ENCODE results near the gene WRNIP1.

Gene WRNIP1

GRCh38 chr6:2782825-2783187 is 17.6 kb downstream of the WRNIP1 start:
- Histone ChIP-seq H3K36me3 (ENCODE audit: control insufficient read depth in 1 of 2, insufficient read depth in 2 of 2, low read length in 2 of 2) (peaks cover 30 to 67% of the 10 kb centered on the region in 2 donors), H3K9ac (ENCODE audit: low read depth in 1 of 2, low read length in 2 of 2) (no peak overlapping the region), H3K27ac (ENCODE audit: low read depth, low read length) (no peak overlapping the region), H3K4me1 (ENCODE audit: control insufficient read depth in 1 of 2, insufficient read depth in 2 of 2, low read length in 2 of 2) (peaks cover 0 to 10% of the 10 kb centered on the region in 2 donors), H3K9me3 (ENCODE audit: control insufficient read depth in 1 of 2, low read length in 2 of 2) (no peaks in the 10 kb centered on the region), H3K4me3 (ENCODE audit: low read depth in 1 of 2, low read length in 2 of 2) (no peak overlapping the region), H3K27me3 (ENCODE audit: control insufficient read depth in 1 of 2, insufficient read depth in 2 of 2, low read length in 2 of 2) (no peaks in the 10 kb centered on the region)

DNA sequence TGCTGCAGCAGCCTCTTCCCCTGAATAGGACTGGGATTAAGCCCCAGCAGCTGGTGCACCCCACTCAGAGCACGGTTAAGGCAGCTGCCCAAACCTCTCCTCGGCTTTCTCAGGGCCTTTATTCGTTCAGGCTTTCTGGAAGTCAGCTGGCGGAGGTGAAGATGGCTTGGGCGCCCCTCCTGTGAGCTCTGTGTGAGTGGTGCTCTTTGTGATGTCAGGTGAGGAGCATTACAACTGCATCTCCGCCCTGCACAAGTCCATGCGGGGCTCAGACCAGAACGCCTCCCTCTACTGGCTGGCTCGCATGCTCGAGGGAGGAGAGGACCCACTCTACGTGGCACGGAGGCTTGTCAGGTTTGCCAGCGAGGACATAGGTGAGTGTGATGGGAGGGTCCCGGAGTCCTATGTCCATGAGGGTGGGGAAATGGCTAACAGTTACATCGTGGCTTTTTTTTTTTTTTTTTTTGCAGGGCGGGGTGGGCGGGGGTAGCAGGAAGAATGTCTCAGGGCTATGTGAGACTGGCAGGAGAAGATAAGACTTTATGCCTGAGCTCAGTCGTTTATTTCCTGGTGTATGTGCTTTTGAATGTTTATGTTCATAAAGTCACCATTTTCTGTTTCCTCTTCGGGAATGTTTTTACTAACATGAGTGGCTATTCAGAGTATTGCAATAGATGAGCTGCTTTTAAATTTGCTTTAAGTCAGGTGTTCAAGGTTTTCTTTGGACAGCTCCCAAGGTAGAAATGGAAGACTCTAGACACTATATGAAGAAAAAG is 18.2 kb downstream of the WRNIP1 start:
- H3K27me3 ChIP-seq (ENCODE audit: control insufficient read depth in 1 of 2, insufficient read depth in 2 of 2, low read length in 2 of 2), result no peaks in the 10 kb centered on the region
- H3K27ac ChIP-seq (ENCODE audit: low read depth, low read length), result no peak overlapping the region
- no peak overlapping the region for H3K9ac ChIP-seq (ENCODE audit: low read depth in 1 of 2, low read length in 2 of 2)
- peaks cover 0 to 10% of the 10 kb centered on the region in 2 donors for H3K4me1 ChIP-seq (ENCODE audit: control insufficient read depth in 1 of 2, insufficient read depth in 2 of 2, low read length in 2 of 2)
- H3K4me3 ChIP-seq (ENCODE audit: low read depth in 1 of 2, low read length in 2 of 2), result no peak overlapping the region
- peaks cover 30 to 68% of the 10 kb centered on the region in 2 donors for H3K36me3 ChIP-seq (ENCODE audit: control insufficient read depth in 1 of 2, insufficient read depth in 2 of 2, low read length in 2 of 2)
- H3K9me3 ChIP-seq (ENCODE audit: control insufficient read depth in 1 of 2, low read length in 2 of 2), result no peaks in the 10 kb centered on the region

GRCh38 chr6:2784061-2784460 is 18.9 kb downstream of the WRNIP1 start:
- H3K4me1 ChIP-seq (ENCODE audit: control insufficient read depth in 1 of 2, insufficient read depth in 2 of 2, low read length in 2 of 2), result peaks cover 0 to 10% of the 10 kb centered on the region in 2 donors
- H3K27me3 ChIP-seq (ENCODE audit: control insufficient read depth in 1 of 2, insufficient read depth in 2 of 2, low read length in 2 of 2), result no peaks in the 10 kb centered on the region
- peaks cover 30 to 61% of the 10 kb centered on the region in 2 donors for H3K36me3 ChIP-seq (ENCODE audit: control insufficient read depth in 1 of 2, insufficient read depth in 2 of 2, low read length in 2 of 2)
- H3K27ac ChIP-seq (ENCODE audit: low read depth, low read length), result no peak overlapping the region
- H3K4me3 ChIP-seq (ENCODE audit: low read depth in 1 of 2, low read length in 2 of 2), result no peak overlapping the region
- H3K9ac ChIP-seq (ENCODE audit: low read depth in 1 of 2, low read length in 2 of 2), result no peak overlapping the region
- no peaks in the 10 kb centered on the region for H3K9me3 ChIP-seq (ENCODE audit: control insufficient read depth in 1 of 2, low read length in 2 of 2)

GRCh38 chr6:2784930-2785329 is 19.7 kb downstream of the WRNIP1 start:
- Histone ChIP-seq H3K36me3 (ENCODE audit: control insufficient read depth in 1 of 2, insufficient read depth in 2 of 2, low read length in 2 of 2) (peaks cover 24 to 55% of the 10 kb centered on the region in 2 donors), H3K9ac (ENCODE audit: low read depth in 1 of 2, low read length in 2 of 2) (no peak overlapping the region)

GRCh38 chr6:2786269-2786668 is 21.1 kb downstream of the WRNIP1 start:
- peaks cover 0 to 10% of the 10 kb centered on the region in 2 donors for H3K4me1 ChIP-seq (ENCODE audit: control insufficient read depth in 1 of 2, insufficient read depth in 2 of 2, low read length in 2 of 2)
- peaks cover 14 to 43% of the 10 kb centered on the region in 2 donors for H3K36me3 ChIP-seq (ENCODE audit: control insufficient read depth in 1 of 2, insufficient read depth in 2 of 2, low read length in 2 of 2)
- H3K27ac ChIP-seq (ENCODE audit: low read depth, low read length), result no peak overlapping the region
- no peak overlapping the region for H3K4me3 ChIP-seq (ENCODE audit: low read depth in 1 of 2, low read length in 2 of 2)
- H3K9ac ChIP-seq (ENCODE audit: low read depth in 1 of 2, low read length in 2 of 2), result no peak overlapping the region
- no peaks in the 10 kb centered on the region for H3K27me3 ChIP-seq (ENCODE audit: control insufficient read depth in 1 of 2, insufficient read depth in 2 of 2, low read length in 2 of 2)
- no peaks in the 10 kb centered on the region for H3K9me3 ChIP-seq (ENCODE audit: control insufficient read depth in 1 of 2, low read length in 2 of 2)

More at GRCh38 chr6:2784930-2785329, 19.7 kb downstream of the WRNIP1 start:
- Histone ChIP-seq H3K27ac (ENCODE audit: low read depth, low read length) (no peak overlapping the region), H3K27me3 (ENCODE audit: control insufficient read depth in 1 of 2, insufficient read depth in 2 of 2, low read length in 2 of 2) (no peaks in the 10 kb centered on the region), H3K4me1 (ENCODE audit: control insufficient read depth in 1 of 2, insufficient read depth in 2 of 2, low read length in 2 of 2) (peaks cover 0 to 10% of the 10 kb centered on the region in 2 donors), H3K4me3 (ENCODE audit: low read depth in 1 of 2, low read length in 2 of 2) (no peak overlapping the region), H3K9me3 (ENCODE audit: control insufficient read depth in 1 of 2, low read length in 2 of 2) (no peaks in the 10 kb centered on the region)

- Histone ChIP-seq H3K36me3 (ENCODE audit: control insufficient read depth in 1 of 2, insufficient read depth in 2 of 2, low read length in 2 of 2) (peaks cover 2 to 12% of the 10 kb centered on the region in 2 donors), H3K4me3 (ENCODE audit: low read depth in 1 of 2, low read length in 2 of 2) (no peak overlapping the region), H3K27ac (ENCODE audit: low read depth, low read length) (no peak overlapping the region), H3K9ac (ENCODE audit: low read depth in 1 of 2, low read length in 2 of 2) (no peak overlapping the region), H3K9me3 (ENCODE audit: control insufficient read depth in 1 of 2, low read length in 2 of 2) (no peaks in the 10 kb centered on the region), H3K4me1 (ENCODE audit: control insufficient read depth in 1 of 2, insufficient read depth in 2 of 2, low read length in 2 of 2) (peaks cover 15 to 19% of the 10 kb centered on the region in 2 donors), H3K27me3 (ENCODE audit: control insufficient read depth in 1 of 2, insufficient read depth in 2 of 2, low read length in 2 of 2) (no peaks in the 10 kb centered on the region)
Measured at GRCh38 chr6:2790588-2791449, 25.6 kb downstream of the WRNIP1 start.

- H3K27me3 ChIP-seq (ENCODE audit: control insufficient read depth in 1 of 2, insufficient read depth in 2 of 2, low read length in 2 of 2), result no peaks in the 10 kb centered on the region
- H3K36me3 ChIP-seq (ENCODE audit: control insufficient read depth in 1 of 2, insufficient read depth in 2 of 2, low read length in 2 of 2), result peaks cover 0 to 5% of the 10 kb centered on the region in 2 donors
- no peaks in the 10 kb centered on the region for H3K9me3 ChIP-seq (ENCODE audit: control insufficient read depth in 1 of 2, low read length in 2 of 2)
- no peak overlapping the region for H3K9ac ChIP-seq (ENCODE audit: low read depth in 1 of 2, low read length in 2 of 2)
- no peak overlapping the region for H3K4me3 ChIP-seq (ENCODE audit: low read depth in 1 of 2, low read length in 2 of 2)
- H3K27ac ChIP-seq (ENCODE audit: low read depth, low read length), result no peak overlapping the region
- peaks cover 15 to 19% of the 10 kb centered on the region in 2 donors for H3K4me1 ChIP-seq (ENCODE audit: control insufficient read depth in 1 of 2, insufficient read depth in 2 of 2, low read length in 2 of 2)
Measured at GRCh38 chr6:2791450-2791974, 26.3 kb downstream of the WRNIP1 start.

GRCh38 chr6:2792330-2793110 is 27.3 kb downstream of the WRNIP1 start:
- no peak overlapping the region for H3K9ac ChIP-seq (ENCODE audit: low read depth in 1 of 2, low read length in 2 of 2)
- peaks cover 0 to 4% of the 10 kb centered on the region in 2 donors for H3K36me3 ChIP-seq (ENCODE audit: control insufficient read depth in 1 of 2, insufficient read depth in 2 of 2, low read length in 2 of 2)
- H3K4me3 ChIP-seq (ENCODE audit: low read depth in 1 of 2, low read length in 2 of 2), result no peak overlapping the region
- H3K27ac ChIP-seq (ENCODE audit: low read depth, low read length), result no peak overlapping the region
- no peaks in the 10 kb centered on the region for H3K9me3 ChIP-seq (ENCODE audit: control insufficient read depth in 1 of 2, low read length in 2 of 2)
- H3K4me1 ChIP-seq (ENCODE audit: control insufficient read depth in 1 of 2, insufficient read depth in 2 of 2, low read length in 2 of 2), result peaks cover 19 to 24% of the 10 kb centered on the region in 2 donors
- H3K27me3 ChIP-seq (ENCODE audit: control insufficient read depth in 1 of 2, insufficient read depth in 2 of 2, low read length in 2 of 2), result no peaks in the 10 kb centered on the region

DNA sequence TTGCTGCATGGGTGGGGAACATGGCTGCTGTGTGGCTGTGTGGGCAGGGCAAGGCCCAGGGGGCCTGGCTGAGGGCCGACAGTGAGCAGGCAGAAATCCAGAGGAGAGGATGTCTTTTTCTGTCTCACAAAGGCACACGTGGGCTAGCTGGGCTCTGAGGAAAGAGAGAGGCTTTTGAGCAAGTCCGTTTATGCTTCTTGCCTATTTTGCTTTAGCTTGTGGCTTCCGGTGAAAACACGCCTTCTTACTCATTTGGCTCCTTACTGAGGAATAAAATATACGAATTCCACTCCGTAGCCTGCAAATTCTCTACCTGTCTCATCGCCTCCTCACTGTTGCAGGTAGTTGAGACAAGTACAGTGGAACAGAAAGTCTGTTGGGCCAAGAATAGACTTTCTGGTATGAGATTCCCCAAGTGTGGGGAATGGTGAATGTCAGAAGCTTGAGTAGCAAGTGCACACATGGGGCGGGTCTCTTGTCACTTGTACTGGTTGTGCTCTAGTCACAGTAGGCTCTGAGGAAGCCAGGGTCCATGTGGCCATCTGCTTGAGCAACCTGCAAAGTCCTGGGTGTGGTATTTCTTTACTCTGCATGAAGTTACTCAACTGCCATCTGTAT is 28.4 kb downstream of the WRNIP1 start:
- Histone ChIP-seq H3K27me3 (ENCODE audit: control insufficient read depth in 1 of 2, insufficient read depth in 2 of 2, low read length in 2 of 2) (no peaks in the 10 kb centered on the region), H3K4me3 (ENCODE audit: low read depth in 1 of 2, low read length in 2 of 2) (no peak overlapping the region), H3K9me3 (ENCODE audit: control insufficient read depth in 1 of 2, low read length in 2 of 2) (no peaks in the 10 kb centered on the region), H3K27ac (ENCODE audit: low read depth, low read length) (no peak overlapping the region), H3K9ac (ENCODE audit: low read depth in 1 of 2, low read length in 2 of 2) (no peak overlapping the region), H3K4me1 (ENCODE audit: control insufficient read depth in 1 of 2, insufficient read depth in 2 of 2, low read length in 2 of 2) (peaks cover 21 to 25% of the 10 kb centered on the region in 2 donors), H3K36me3 (ENCODE audit: control insufficient read depth in 1 of 2, insufficient read depth in 2 of 2, low read length in 2 of 2) (no peaks in the 10 kb centered on the region)
